SH-SY5Y (cell line): ENCODE measurements around the gene MTNR1B.

Experiments used
- GATA2 ChIP-seq: IDR thresholded peaks from 2 replicates; pipeline ENCODE4 v1.6.1; 2011; ENCODE audit warnings: mild to moderate bottlenecking, low read depth, low read length
- GATA3 ChIP-seq: IDR thresholded peaks from 2 replicates; pipeline ENCODE4 v1.6.1; 2011; ENCODE audit warnings: low read depth, mild to moderate bottlenecking, low read length, moderate library complexity

DNA sequence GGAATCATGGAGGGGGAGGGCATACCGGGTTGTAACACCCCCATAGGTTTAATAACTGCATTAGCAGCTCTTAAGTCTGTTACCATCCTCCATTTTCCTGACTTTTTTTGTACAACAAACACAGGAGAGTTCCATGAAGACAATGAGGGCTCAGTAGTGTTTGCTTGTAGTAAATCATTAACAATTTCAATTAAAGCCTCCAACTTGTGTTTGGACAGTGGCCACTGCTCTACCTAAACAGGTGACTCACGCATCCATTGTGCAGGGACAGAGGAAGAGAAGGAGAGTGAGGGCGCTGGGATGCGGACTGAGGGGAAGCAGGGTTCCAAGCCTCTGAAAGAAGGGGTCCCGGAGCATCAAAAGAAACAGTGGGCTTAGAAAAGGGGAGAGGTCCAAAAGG lies 21.3 kb upstream of the MTNR1B start:
- TF ChIP-seq GATA3, result no peak
- TF ChIP-seq GATA2, result no peak
